GM12864 (cell line): ENCODE measurements around the gene CTCF.
"Not testable (repeated sequence)": the region's sequence is repeated elsewhere in the genome, so short reads cannot be mapped to it uniquely, and the experiment has no call there.

Experiments
- DNase-seq: peaks from one replicate; pipeline ENCODE4 v3.0.0-alpha.2; 2011; ENCODE audit warnings: low read depth
- H3K4me3 ChIP-seq: 2 replicates; pipeline ENCODE4 v1.5.1; 2011; ENCODE audit warnings: mild to moderate bottlenecking, low read depth, low read length, control low read depth
- CTCF ChIP-seq: IDR thresholded peaks from 2 replicates; pipeline ENCODE4 v1.5.1; 2011; ENCODE audit warnings: low read depth, mild to moderate bottlenecking, moderate library complexity, low read length, control low read depth, inconsistent platforms; ENCODE audit errors: missing control alignments

Gene CTCF, protein sequence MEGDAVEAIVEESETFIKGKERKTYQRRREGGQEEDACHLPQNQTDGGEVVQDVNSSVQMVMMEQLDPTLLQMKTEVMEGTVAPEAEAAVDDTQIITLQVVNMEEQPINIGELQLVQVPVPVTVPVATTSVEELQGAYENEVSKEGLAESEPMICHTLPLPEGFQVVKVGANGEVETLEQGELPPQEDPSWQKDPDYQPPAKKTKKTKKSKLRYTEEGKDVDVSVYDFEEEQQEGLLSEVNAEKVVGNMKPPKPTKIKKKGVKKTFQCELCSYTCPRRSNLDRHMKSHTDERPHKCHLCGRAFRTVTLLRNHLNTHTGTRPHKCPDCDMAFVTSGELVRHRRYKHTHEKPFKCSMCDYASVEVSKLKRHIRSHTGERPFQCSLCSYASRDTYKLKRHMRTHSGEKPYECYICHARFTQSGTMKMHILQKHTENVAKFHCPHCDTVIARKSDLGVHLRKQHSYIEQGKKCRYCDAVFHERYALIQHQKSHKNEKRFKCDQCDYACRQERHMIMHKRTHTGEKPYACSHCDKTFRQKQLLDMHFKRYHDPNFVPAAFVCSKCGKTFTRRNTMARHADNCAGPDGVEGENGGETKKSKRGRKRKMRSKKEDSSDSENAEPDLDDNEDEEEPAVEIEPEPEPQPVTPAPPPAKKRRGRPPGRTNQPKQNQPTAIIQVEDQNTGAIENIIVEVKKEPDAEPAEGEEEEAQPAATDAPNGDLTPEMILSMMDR

DNA sequence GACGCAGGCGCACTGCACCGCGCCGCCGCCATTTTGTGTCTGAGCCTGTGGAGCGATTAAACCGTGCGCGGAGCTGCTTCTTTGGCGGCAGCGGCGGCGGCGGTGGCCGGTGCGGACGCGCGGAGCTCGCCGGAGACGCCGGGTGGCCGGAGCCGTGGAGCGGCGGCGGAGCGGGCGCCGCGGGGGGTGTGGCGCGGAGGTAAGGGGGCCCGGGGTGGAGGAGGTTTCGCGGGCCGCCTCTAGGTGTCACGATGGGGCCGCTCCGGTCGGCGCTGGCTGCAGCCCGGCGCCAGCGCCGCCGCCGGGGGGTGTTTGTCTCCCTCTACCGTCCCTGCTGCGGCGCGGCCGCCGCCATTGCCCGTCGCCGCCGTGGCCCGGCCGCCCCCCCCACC is at the start of gene CTCF:
Gene CTCF (plus strand): TSS at position 1 of the 392 bp plus-strand sequence. CDS start 48,307 bp downstream, outside the sequence.
- DNase-seq = no peak
- H3K4me3 ChIP-seq = peak within 1 kb of the TSS; percentile 97
- peak; percentile 68 for TF ChIP-seq CTCF

DNA sequence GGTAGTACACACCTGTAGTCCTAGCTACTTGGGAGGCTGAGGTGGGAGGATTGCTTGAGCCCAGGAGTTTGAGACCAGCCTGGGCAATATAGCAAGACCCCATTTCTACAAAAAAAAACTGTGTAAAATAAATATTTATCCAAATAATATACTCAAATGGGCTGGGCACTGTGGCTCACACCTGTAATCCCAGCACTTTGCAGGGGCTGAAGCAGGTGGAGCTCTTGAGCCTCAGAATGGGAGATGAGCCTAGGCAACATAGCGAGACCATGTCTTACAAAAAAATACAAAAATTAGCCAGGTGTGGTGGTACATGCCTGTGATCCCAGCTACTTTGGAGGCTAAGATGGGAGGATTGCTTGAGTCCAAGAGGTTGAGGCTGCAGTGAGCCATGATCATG is 48.4 kb upstream of the CTCF start:
- not testable (repeated sequence) for H3K4me3 ChIP-seq, DNase-seq

DNA sequence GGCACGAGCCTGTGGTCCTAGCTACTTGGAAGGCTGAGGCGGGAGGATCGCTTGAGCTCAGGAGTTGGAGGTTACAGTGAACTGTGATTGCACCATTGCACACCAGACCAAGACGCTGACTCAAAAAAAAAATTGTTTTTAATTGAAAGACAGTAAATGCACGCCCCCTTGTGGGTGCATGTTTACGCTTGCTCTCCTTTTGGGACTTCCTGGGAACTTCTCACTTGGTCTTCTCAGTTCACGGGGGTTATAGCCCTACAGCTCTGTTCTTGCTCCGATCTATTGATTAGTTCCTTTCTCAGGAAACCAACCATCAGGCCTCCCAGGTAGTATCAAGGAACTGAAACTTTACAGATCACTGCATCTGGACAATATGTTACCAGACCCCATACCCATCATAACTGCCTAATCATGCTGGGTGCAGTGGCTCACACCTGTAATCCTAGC is 47.9 kb upstream of the CTCF start:
- peak; percentile 92 for DNase-seq
- no peak overlapping the region for H3K4me3 ChIP-seq
- TF ChIP-seq CTCF = peak; percentile 63

DNA sequence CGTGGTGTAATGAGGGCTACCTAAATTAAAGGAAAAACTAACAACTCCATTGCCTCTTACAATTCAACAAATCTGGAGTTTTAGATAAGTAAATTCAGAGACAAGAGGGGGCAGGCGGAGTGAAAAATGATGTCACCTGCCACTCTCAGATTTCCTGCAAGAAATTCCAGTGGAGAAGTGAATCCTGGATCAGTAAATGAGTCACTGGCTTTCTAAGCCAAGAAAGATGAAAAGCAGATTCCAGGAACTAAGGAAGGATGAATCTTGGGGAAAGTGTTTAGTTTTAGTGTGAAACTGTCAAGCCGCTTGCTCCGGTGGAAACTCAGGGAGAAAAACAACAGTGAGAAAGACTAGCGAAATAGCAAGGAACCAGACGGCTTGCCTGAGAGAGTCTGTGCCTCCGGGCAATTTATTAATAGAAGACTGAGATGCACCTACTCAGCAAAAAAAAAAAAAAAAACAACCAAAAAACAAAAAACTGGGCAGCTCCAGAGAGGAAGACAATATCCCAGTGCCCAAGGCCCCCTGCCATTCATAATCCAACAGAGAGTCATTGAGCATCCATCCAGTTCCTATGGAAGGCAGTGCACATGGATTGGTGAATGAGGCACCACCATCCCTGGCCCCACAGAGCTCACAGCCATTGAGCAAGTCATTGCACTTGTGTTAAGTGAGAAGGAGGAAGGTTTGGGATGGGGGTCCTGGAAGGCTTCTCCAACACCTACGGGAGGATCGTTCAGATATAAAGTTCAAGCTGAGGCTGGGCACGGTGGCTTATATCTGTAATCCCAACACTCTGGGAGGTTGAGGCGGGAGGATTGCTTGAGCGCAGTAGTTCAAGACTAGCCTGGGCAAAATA is 45.8 kb upstream of the CTCF start:
- TF ChIP-seq CTCF = no peak
- no peak overlapping the region for H3K4me3 ChIP-seq
- no peak for DNase-seq

- TF ChIP-seq CTCF = no peak
- no peak overlapping the region for H3K4me3 ChIP-seq
- DNase-seq = no peak
Observed at GRCh38 chr16:67517155-67517445, 45.2 kb upstream of the CTCF start.

DNA sequence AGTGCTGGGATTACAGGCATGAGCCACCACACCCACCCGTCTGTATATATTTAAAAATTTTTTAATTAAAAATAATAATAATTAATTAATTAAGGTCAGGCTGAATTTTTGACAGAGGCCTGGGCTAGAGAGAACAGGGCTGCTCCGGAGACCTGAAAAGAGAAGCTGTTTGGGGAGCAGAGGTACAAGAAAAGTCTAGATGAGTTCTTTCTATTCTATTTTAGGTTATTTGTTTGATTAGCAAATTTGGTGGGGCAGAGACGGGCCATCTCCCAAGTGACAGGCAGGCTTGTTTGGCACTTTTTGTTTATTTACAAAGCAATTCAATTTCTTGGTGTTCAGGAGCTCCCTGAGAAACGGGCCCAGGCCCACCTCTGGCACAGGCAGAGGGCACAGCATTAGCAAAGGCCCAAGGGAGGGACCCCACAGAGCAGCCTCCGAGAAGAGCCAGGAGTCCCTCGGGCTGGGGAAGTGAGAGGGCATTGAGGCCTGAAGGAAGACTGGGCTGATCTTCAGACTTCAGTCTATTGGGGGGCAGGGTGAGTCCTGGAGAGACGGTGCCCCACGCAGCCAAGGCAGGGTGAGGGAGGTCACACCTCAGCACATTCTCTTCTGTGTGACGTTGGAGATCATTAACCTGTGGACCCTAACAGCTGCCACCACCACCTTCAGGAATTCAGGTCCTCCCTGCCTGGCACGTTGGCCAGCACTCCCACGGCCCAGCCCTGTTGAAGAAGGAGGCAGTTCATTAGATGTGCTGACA is 44.5 kb upstream of the CTCF start:
- no peak for TF ChIP-seq CTCF
- peak; percentile 64 for DNase-seq
- H3K4me3 ChIP-seq = peak overlapping the region; percentile 47
